ENCODE results near the gene CDS1.
"Not testable (repeated sequence)": the region's sequence is repeated elsewhere in the genome, so short reads cannot be mapped to it uniquely, and the experiment has no call there.

- TF ChIP-seq CTCF (IDR thresholded peaks at IDR 0.05; ENCODE audit: insufficient read depth, low read length, poor library complexity, severe bottlenecking); EZH2phosphoT487 (conservative IDR thresholded peaks at IDR 0.05; ENCODE audit: low read length): not testable (repeated sequence)
Observed at GRCh38 chr4:84549191-84549590, 33.7 kb upstream of the CDS1 start.

All from SU-DHL-6 (cell line).